ENCODE results near the gene RASGRF1. TPM values are rescaled to one million over a fixed set of nuclear protein-coding genes. Genes with fewer than 3 reads are reported as not detected.

The RASGRF1 gene
- polyA plus RNA-seq, 1 donor: 0.61 TPM

- H3K27me3 ChIP-seq (ENCODE audit: control insufficient read depth, insufficient read depth, low read length): peaks cover 31% of the 10 kb centered on the region
- no peaks in the 10 kb centered on the region for H3K4me1 ChIP-seq (ENCODE audit: control insufficient read depth, insufficient read depth, low read length)
- WGBS (ENCODE audit: insufficient coverage, low lambda C conversion rate): no CpG with 5 or more reads among the region's 4 CpGs
- H3K4me3 ChIP-seq (ENCODE audit: low read length): no peak overlapping the region
- no peaks in the 10 kb centered on the region for H3K36me3 ChIP-seq (ENCODE audit: control insufficient read depth, insufficient read depth, low read length)
- H3K9me3 ChIP-seq (ENCODE audit: control insufficient read depth, low read depth, low read length): no peaks in the 10 kb centered on the region
- H3K27ac ChIP-seq (ENCODE audit: low read length): no peak overlapping the region
- no peak for DNase-seq
Observed at GRCh38 chr15:79099692-79100091, 9.1 kb upstream of the RASGRF1 start.

DNA sequence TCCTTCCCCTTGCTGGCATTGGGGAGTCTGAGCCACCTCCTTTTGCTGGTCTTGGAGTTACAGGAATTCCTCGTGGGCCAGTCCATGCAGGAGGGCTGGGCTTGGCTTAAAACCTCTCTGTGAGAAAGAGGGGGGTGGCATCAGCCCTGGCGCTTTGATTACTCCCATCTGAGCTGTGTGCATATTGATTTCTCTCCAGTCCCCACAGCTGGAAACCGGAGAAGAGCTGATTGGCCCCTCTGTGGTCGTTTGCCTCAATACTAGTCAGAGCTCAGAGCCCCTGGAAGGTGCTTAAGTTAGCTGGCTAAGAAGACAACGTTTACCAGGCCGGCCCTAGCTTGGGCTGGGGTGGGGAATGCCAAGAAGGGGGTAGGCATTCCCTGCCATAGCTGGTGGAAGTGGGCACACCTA lies 4.0 kb upstream of the RASGRF1 start:
- no peak overlapping the region for H3K27ac ChIP-seq (ENCODE audit: low read length)
- no peak for DNase-seq
- no peak overlapping the region for H3K4me3 ChIP-seq (ENCODE audit: low read length)
- WGBS (ENCODE audit: insufficient coverage, low lambda C conversion rate): no CpG with 5 or more reads among the region's 6 CpGs
- no peaks in the 10 kb centered on the region for H3K9me3 ChIP-seq (ENCODE audit: control insufficient read depth, low read depth, low read length)
- H3K36me3 ChIP-seq (ENCODE audit: control insufficient read depth, insufficient read depth, low read length): no peaks in the 10 kb centered on the region
- peaks cover 65% of the 10 kb centered on the region for H3K27me3 ChIP-seq (ENCODE audit: control insufficient read depth, insufficient read depth, low read length)
- no peaks in the 10 kb centered on the region for H3K4me1 ChIP-seq (ENCODE audit: control insufficient read depth, insufficient read depth, low read length)

DNA sequence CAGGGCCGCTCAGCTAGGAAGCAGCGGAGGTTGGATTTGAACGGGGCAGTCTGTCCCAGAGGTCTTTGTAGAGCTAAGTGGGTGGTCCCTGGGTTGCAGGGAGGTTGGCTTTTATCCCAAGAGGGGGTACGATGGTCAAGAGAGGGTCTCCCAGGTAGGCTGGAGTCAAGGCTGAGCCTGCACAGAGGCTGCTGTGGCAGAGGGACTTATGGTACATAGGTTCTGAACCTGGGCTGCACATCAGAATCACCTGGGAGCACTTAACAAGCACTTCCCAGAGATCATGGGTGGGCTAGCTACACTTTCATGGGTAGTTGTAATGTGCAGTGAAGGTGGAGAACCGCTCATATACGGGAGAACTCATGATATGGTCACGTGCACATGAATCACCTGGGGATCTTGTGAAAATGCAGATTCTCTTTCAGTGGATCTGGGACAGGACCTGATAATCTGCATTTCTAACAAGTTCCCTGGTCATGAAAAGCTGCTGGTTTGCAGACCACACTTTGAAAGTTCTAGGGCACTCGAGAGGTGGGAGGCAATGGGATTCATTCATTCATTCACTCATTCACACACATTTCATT lies 2.9 kb upstream of the RASGRF1 start:
- H3K27me3 ChIP-seq (ENCODE audit: control insufficient read depth, insufficient read depth, low read length): peaks cover 72% of the 10 kb centered on the region
- H3K9me3 ChIP-seq (ENCODE audit: control insufficient read depth, low read depth, low read length): no peaks in the 10 kb centered on the region
- H3K4me3 ChIP-seq (ENCODE audit: low read length): no peak overlapping the region
- no peak for DNase-seq
- no peaks in the 10 kb centered on the region for H3K36me3 ChIP-seq (ENCODE audit: control insufficient read depth, insufficient read depth, low read length)
- no peaks in the 10 kb centered on the region for H3K4me1 ChIP-seq (ENCODE audit: control insufficient read depth, insufficient read depth, low read length)
- H3K27ac ChIP-seq (ENCODE audit: low read length): no peak overlapping the region
- no CpG with 5 or more reads among the region's 8 CpGs for WGBS (ENCODE audit: insufficient coverage, low lambda C conversion rate)

- Histone ChIP-seq H3K36me3 (ENCODE audit: control insufficient read depth, insufficient read depth, low read length) (no peaks in the 10 kb centered on the region), H3K27ac (ENCODE audit: low read length) (no peak overlapping the region), H3K27me3 (ENCODE audit: control insufficient read depth, insufficient read depth, low read length) (peaks cover 82% of the 10 kb centered on the region), H3K4me1 (ENCODE audit: control insufficient read depth, insufficient read depth, low read length) (no peaks in the 10 kb centered on the region), H3K9me3 (ENCODE audit: control insufficient read depth, low read depth, low read length) (no peaks in the 10 kb centered on the region), H3K4me3 (ENCODE audit: low read length) (no peak overlapping the region)
- no CpG with 5 or more reads among the region's 2 CpGs for WGBS (ENCODE audit: insufficient coverage, low lambda C conversion rate)
- DNase-seq: no peak
Observed at GRCh38 chr15:79092382-79092781, 1.8 kb upstream of the RASGRF1 start.

DNA sequence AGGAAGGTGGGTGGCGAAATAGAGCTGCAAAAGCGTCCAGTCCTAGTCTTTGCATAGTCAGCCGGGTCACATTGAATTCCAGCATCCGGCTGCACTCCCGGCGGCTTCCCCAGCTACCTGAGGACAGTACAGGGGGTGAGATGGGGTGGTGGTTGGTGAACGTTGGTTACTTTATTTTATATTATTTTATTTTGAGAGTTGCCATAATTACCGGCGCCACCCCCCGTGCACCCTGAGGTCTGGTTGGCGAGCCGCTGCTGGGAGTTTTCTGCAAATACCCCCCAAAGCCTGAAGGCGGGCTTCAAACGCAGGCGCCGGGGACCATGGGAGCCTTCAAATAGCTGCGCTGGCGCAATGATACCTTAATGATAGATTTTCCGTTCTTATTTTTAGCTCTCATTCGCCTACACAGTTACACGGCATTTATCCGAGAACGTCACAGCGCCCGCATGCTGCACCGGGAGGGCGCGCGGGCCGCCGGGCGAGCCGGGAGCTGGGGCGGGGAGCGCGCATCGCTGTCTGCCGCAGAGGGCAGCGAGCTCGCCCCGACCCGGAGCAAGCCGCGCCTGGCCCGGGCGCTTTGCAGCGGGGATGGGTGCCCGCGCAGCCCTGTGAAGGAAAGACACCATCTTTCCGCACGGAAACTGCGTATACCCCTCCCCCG lies 756 bp upstream of the RASGRF1 start:
- DNase-seq: peak in 1 of 2 donors; percentile 17
- H3K27me3 ChIP-seq (ENCODE audit: control insufficient read depth, insufficient read depth, low read length): peaks cover 87% of the 10 kb centered on the region
- no peak overlapping the region for H3K27ac ChIP-seq (ENCODE audit: low read length)
- no peaks in the 10 kb centered on the region for H3K9me3 ChIP-seq (ENCODE audit: control insufficient read depth, low read depth, low read length)
- H3K4me1 ChIP-seq (ENCODE audit: control insufficient read depth, insufficient read depth, low read length): no peaks in the 10 kb centered on the region
- H3K4me3 ChIP-seq (ENCODE audit: low read length): no peak overlapping the region
- WGBS (ENCODE audit: insufficient coverage, low lambda C conversion rate): no CpG with 5 or more reads among the region's 53 CpGs
- H3K36me3 ChIP-seq (ENCODE audit: control insufficient read depth, insufficient read depth, low read length): no peaks in the 10 kb centered on the region

GRCh38 chr15:79089890-79090486 lies 592 bp downstream of the RASGRF1 start:
- DNase-seq: peak in 1 of 2 donors; percentile 23
- H3K4me1 ChIP-seq (ENCODE audit: control insufficient read depth, insufficient read depth, low read length): no peaks in the 10 kb centered on the region
- H3K9me3 ChIP-seq (ENCODE audit: control insufficient read depth, low read depth, low read length): no peaks in the 10 kb centered on the region
- peaks cover 90% of the 10 kb centered on the region for H3K27me3 ChIP-seq (ENCODE audit: control insufficient read depth, insufficient read depth, low read length)
- H3K36me3 ChIP-seq (ENCODE audit: control insufficient read depth, insufficient read depth, low read length): no peaks in the 10 kb centered on the region
- H3K4me3 ChIP-seq (ENCODE audit: low read length): no peak overlapping the region
- WGBS (ENCODE audit: insufficient coverage, low lambda C conversion rate): no CpG with 5 or more reads among the region's 53 CpGs
- no peak overlapping the region for H3K27ac ChIP-seq (ENCODE audit: low read length)

DNA sequence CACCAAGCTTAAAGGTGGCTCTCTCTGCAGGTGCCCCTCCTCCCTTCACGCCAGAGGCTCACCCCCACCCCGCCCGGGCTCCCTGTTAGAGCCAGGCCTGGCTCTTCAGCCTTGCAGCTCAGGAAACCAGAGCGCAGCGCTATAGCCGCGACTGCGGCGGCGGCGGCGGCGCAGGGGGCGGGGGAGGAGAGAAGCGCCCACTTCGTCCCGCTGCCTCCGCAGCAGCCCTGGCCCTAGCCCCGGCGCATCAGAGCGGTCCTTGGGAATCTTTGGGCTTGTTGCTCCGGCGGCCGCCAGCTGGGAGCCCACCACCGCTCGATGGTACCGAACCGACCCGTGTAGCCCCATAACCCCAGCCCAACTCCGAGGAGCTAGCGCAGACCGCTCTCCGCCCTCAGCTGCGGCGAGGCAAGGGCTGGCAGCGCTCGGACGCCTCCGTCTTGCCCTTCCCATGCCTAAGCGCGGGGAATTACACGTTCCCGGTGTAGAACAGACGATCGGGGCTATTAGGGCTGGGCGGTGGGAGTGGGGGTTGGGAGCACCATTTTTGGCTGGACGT lies 1.2 kb downstream of the RASGRF1 start:
- Histone ChIP-seq H3K36me3 (ENCODE audit: control insufficient read depth, insufficient read depth, low read length) (no peaks in the 10 kb centered on the region), H3K4me1 (ENCODE audit: control insufficient read depth, insufficient read depth, low read length) (no peaks in the 10 kb centered on the region), H3K9me3 (ENCODE audit: control insufficient read depth, low read depth, low read length) (no peaks in the 10 kb centered on the region), H3K27ac (ENCODE audit: low read length) (no peak overlapping the region), H3K27me3 (ENCODE audit: control insufficient read depth, insufficient read depth, low read length) (peaks cover 89% of the 10 kb centered on the region), H3K4me3 (ENCODE audit: low read length) (no peak overlapping the region)
- no CpG with 5 or more reads among the region's 47 CpGs for WGBS (ENCODE audit: insufficient coverage, low lambda C conversion rate)
- no peak for DNase-seq

DNA sequence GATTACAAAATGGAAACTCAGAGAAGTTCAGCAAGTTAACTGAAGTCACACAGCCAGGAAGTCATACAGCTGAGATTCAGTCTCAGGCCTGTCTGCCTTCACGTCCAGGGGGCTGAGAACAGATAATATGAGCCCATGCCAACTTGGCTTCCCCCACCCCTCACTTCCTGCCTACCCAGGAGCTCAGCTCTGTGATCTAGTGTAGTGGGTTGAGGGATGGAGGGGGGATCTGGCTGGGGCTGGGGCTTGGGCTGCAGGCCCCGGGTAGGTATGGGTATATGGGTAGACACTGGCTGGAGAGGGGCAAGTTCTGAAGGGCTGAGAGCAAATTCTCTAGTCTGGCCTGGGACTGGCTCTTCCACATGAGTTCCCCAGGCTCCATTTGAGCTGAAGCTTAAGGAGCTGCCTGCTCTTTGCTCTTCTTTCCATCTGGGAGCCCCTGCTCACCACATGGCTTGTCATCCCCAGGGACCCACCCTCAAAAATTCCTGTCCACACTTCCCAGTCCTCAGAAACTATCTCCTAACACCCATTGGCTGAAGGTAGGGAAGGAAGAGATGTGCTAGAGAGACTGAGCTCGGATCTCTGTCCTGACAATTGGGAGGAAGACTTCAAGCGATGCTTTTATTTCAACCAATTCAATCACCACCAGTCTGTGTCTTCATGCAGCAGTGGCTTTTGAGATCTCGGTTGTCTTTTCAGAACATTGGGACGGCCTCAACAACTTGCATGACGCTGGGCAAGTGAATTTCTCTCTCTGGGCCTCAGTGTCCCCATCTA lies 2.0 kb downstream of the RASGRF1 start:
- no peak for DNase-seq
- WGBS (ENCODE audit: insufficient coverage, low lambda C conversion rate): no CpG with 5 or more reads among the region's 7 CpGs

DNA sequence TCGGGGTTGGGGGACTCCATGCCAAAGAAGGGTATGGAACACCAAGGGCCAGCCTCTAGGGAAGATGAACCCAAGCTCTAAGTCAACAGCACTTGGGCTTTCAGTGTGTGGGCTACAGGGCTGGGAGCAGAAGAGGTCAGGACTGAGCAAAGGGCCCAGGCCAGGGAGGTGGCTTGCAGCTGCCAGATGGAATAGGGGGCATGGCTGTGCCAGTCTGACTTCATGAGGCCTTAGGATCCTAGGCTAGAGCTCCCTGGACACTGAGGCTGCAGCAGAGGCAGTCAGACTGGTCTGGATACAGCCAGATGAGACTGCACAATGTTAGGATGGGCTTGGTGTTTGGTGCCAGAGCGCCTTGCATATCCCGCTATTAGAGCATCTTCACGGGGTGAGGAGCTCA lies 3.8 kb downstream of the RASGRF1 start:
- no peak overlapping the region for H3K4me3 ChIP-seq (ENCODE audit: low read length)
- no peaks in the 10 kb centered on the region for H3K4me1 ChIP-seq (ENCODE audit: control insufficient read depth, insufficient read depth, low read length)
- H3K27ac ChIP-seq (ENCODE audit: low read length): no peak overlapping the region
- 100% methylated on average over 1 of the region's 4 CpGs for WGBS (ENCODE audit: insufficient coverage, low lambda C conversion rate)
- no peaks in the 10 kb centered on the region for H3K36me3 ChIP-seq (ENCODE audit: control insufficient read depth, insufficient read depth, low read length)
- H3K9me3 ChIP-seq (ENCODE audit: control insufficient read depth, low read depth, low read length): no peaks in the 10 kb centered on the region
- peaks cover 80% of the 10 kb centered on the region for H3K27me3 ChIP-seq (ENCODE audit: control insufficient read depth, insufficient read depth, low read length)
- no peak for DNase-seq

More for the DNA sequence above, 2.0 kb downstream of the RASGRF1 start:
- Histone ChIP-seq H3K4me3 (ENCODE audit: low read length) (no peak overlapping the region), H3K36me3 (ENCODE audit: control insufficient read depth, insufficient read depth, low read length) (no peaks in the 10 kb centered on the region), H3K27me3 (ENCODE audit: control insufficient read depth, insufficient read depth, low read length) (peaks cover 91% of the 10 kb centered on the region), H3K27ac (ENCODE audit: low read length) (no peak overlapping the region), H3K9me3 (ENCODE audit: control insufficient read depth, low read depth, low read length) (no peaks in the 10 kb centered on the region), H3K4me1 (ENCODE audit: control insufficient read depth, insufficient read depth, low read length) (no peaks in the 10 kb centered on the region)

- Histone ChIP-seq H3K4me1 (ENCODE audit: control insufficient read depth, insufficient read depth, low read length) (no peaks in the 10 kb centered on the region), H3K4me3 (ENCODE audit: low read length) (no peak overlapping the region), H3K27ac (ENCODE audit: low read length) (no peak overlapping the region), H3K36me3 (ENCODE audit: control insufficient read depth, insufficient read depth, low read length) (no peaks in the 10 kb centered on the region), H3K27me3 (ENCODE audit: control insufficient read depth, insufficient read depth, low read length) (peaks cover 64% of the 10 kb centered on the region), H3K9me3 (ENCODE audit: control insufficient read depth, low read depth, low read length) (no peaks in the 10 kb centered on the region)
- DNase-seq: no peak
- WGBS (ENCODE audit: insufficient coverage, low lambda C conversion rate): no CpG with 5 or more reads among the region's 14 CpGs
Observed at GRCh38 chr15:79084308-79084968, 6.1 kb downstream of the RASGRF1 start.

All from large intestine (tissue), 3 donors.